ENCODE measurements around the gene CPT1B. TPM values are rescaled to one million over a fixed set of nuclear protein-coding genes. Genes with fewer than 3 reads are reported as not detected.

Gene CPT1B
- total RNA-seq, 4 donors from 2014 or later = 34.2 to 111 (median 37.6) TPM

DNA sequence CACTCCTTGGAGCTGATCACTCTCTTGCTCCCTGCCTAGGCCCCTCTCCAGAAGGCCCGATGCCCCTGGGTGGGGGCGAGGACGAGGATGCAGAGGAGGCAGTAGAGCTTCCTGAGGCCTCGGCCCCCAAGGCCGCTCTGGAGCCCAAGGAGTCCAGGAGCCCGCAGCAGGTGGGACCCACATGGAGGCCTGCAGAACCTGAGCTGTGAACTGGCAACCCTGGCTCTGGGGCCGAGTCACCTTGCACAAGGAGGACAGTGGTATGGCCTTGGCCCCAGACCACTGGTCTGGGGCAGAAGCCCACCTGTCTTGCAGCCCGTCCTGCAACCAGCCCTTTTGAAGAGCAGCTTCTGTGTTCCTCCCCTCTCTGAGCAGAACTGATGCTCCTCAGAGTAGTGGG is 59.1 kb downstream of the CPT1B start:
- no peak overlapping the region for H3K4me3 ChIP-seq
- in situ Hi-C loops (cut with MboI; ENCODE audit: low pct_ligation_motif_present in 1 of 4, low pct_unique_long_range_greater_than_20kb in 1 of 4, low sequenced_read_pairs in 3 of 4) = no loop called here
- no peaks in the 10 kb centered on the region for H3K27me3 ChIP-seq
- peaks cover 0 to 21% (median 10%) of the 10 kb centered on the region in 4 donors for H3K36me3 ChIP-seq
- intact Hi-C loops (cut with DNase I; ENCODE audit: low total_unique reads) = no loop called here
- DNase-seq = no peak
- TF ChIP-seq, protein P1, sequence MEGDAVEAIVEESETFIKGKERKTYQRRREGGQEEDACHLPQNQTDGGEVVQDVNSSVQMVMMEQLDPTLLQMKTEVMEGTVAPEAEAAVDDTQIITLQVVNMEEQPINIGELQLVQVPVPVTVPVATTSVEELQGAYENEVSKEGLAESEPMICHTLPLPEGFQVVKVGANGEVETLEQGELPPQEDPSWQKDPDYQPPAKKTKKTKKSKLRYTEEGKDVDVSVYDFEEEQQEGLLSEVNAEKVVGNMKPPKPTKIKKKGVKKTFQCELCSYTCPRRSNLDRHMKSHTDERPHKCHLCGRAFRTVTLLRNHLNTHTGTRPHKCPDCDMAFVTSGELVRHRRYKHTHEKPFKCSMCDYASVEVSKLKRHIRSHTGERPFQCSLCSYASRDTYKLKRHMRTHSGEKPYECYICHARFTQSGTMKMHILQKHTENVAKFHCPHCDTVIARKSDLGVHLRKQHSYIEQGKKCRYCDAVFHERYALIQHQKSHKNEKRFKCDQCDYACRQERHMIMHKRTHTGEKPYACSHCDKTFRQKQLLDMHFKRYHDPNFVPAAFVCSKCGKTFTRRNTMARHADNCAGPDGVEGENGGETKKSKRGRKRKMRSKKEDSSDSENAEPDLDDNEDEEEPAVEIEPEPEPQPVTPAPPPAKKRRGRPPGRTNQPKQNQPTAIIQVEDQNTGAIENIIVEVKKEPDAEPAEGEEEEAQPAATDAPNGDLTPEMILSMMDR (IDR thresholded peaks at IDR 0.05) = no peak
- TF ChIP-seq EP300 (IDR thresholded peaks at IDR 0.05; ENCODE audit: low read depth) (no peak), POLR2A (IDR thresholded peaks at IDR 0.05) (no peak), POLR2AphosphoS5 (IDR thresholded peaks at IDR 0.05) (no peak)
- 97% methylated on average over 3 of the region's 8 CpGs; no CpG with 5 or more reads in 1 of the 2 donors for WGBS, 2 donors (ENCODE audit: low coverage in 1 of 2)
- no peak overlapping the region for H3K27ac ChIP-seq
- no peaks in the 10 kb centered on the region for H3K9me3 ChIP-seq
- peaks cover 4 to 14% (median 11%) of the 10 kb centered on the region in 4 donors for H3K4me1 ChIP-seq

Other genes starting within 250 kb of the CPT1B start
- 100 to 1,000 TPM in 1 of 4 donors, 10 to 100 TPM in 3; 62.1 to 151 (median 77.8) TPM for gene PPP6R2, start 235.1 kb downstream of the CPT1B start, total RNA-seq
- 100 to 1,000 TPM in 2 of 4 donors, 10 to 100 TPM in 2; 59.9 to 241 (median 108) TPM for gene SBF1, start 103.4 kb downstream of the CPT1B start, total RNA-seq
- gene ADM2, start 96.9 kb downstream of the CPT1B start, total RNA-seq = 1 to 10 TPM in 3 of 4 donors, under 1 TPM in 1; 0.75 to 5.4 (median 1.2) TPM
- gene MIOX, start 91.6 kb downstream of the CPT1B start, total RNA-seq = not detected
- gene LMF2, start 70.7 kb downstream of the CPT1B start, total RNA-seq = 100 to 1,000 TPM in 1 of 4 donors, 10 to 100 TPM in 3; 54.0 to 119 (median 79.9) TPM
- gene NCAPH2, start 70.2 kb downstream of the CPT1B start, total RNA-seq = 10 to 100 TPM; 26.5 to 64.7 (median 41.6) TPM
- 10 to 100 TPM in 1 of 4 donors, 1 to 10 TPM in 2, not detected in 1; 5.1 to 63.6 (median 5.9) TPM for gene SCO2, start 52.8 kb downstream of the CPT1B start, total RNA-seq
- gene TYMP, start 48.4 kb downstream of the CPT1B start, total RNA-seq = 10 to 100 TPM; 27.5 to 60.7 (median 32.2) TPM
- gene KLHDC7B, start 32.5 kb downstream of the CPT1B start, total RNA-seq = 1 to 10 TPM in 1 of 4 donors, under 1 TPM in 2, not detected in 1; 0.14 to 1.5 (median 0.32) TPM
- not detected for gene SYCE3, start 15.5 kb downstream of the CPT1B start, total RNA-seq
- 100 to 1,000 TPM in 1 of 4 donors, 10 to 100 TPM in 3; 74.8 to 232 (median 86.1) TPM for gene CHKB, start 4.4 kb upstream of the CPT1B start, total RNA-seq
- gene MAPK8IP2, start 22.4 kb upstream of the CPT1B start, total RNA-seq = 1 to 10 TPM; 1.1 to 3.4 (median 1.8) TPM
- gene ARSA, start 49.7 kb upstream of the CPT1B start, total RNA-seq = 100 to 1,000 TPM in 2 of 4 donors, 10 to 100 TPM in 2; 81.2 to 253 (median 99.1) TPM
- gene SHANK3, start 94.4 kb upstream of the CPT1B start, total RNA-seq = 10 to 100 TPM in 1 of 4 donors, 1 to 10 TPM in 3; 2.7 to 30.3 (median 6.3) TPM
- gene ACR, start 159.8 kb upstream of the CPT1B start, total RNA-seq = not detected
- gene RABL2B, start 205.2 kb upstream of the CPT1B start, total RNA-seq = 10 to 100 TPM in 3 of 4 donors, 1 to 10 TPM in 1; 7.8 to 18.2 (median 13.2) TPM